GM21717 (cell line): ENCODE results near the gene TEX48.

Source experiments
- ATAC-seq: cut with Tn5 transposase; IDR thresholded peaks from one replicate; pipeline ENCODE4 v1.9.1; 2021; ENCODE audit warnings: mild to moderate bottlenecking, moderate library complexity; ENCODE audit not compliant: unreplicated experiment

Gene TEX48

GRCh38 chr9:114681594-114682332 lies at the start of gene TEX48:
TSS of gene TEX48 (minus strand) at chr9:114682192. CDS start at chr9:114671723, 10,469 bp downstream.
- ATAC-seq: peak; percentile 92

- no peak for ATAC-seq
Measured at GRCh38 chr9:114731701-114732100, 49.7 kb upstream of the TEX48 start.

GRCh38 chr9:114729706-114730105 lies 47.7 kb upstream of the TEX48 start:
- ATAC-seq: no peak

- ATAC-seq: no peak
Measured at GRCh38 chr9:114725930-114726329, 43.9 kb upstream of the TEX48 start.

- ATAC-seq: no peak
Measured at GRCh38 chr9:114724744-114725143, 42.8 kb upstream of the TEX48 start.

GRCh38 chr9:114723931-114724330 lies 41.9 kb upstream of the TEX48 start:
- no peak for ATAC-seq

GRCh38 chr9:114722937-114723620 lies 41.1 kb upstream of the TEX48 start:
- no peak for ATAC-seq

- ATAC-seq: no peak
Measured at GRCh38 chr9:114722081-114722621, 40.2 kb upstream of the TEX48 start.

- ATAC-seq: no peak
Measured at GRCh38 chr9:114721491-114722079, 39.6 kb upstream of the TEX48 start.

GRCh38 chr9:114720086-114720676 lies 38.2 kb upstream of the TEX48 start:
- ATAC-seq: no peak

GRCh38 chr9:114719290-114719689 lies 37.3 kb upstream of the TEX48 start:
- ATAC-seq: no peak

- ATAC-seq: peak; percentile 75
Measured at GRCh38 chr9:114718801-114719221, 36.8 kb upstream of the TEX48 start.

- no peak for ATAC-seq
Measured at GRCh38 chr9:114717908-114718486, 36.0 kb upstream of the TEX48 start.

GRCh38 chr9:114709636-114710035 lies 27.6 kb upstream of the TEX48 start:
- ATAC-seq: no peak

GRCh38 chr9:114706711-114707110 lies 24.7 kb upstream of the TEX48 start:
- ATAC-seq: no peak

- no peak for ATAC-seq
Measured at GRCh38 chr9:114701988-114702387, 20.0 kb upstream of the TEX48 start.

GRCh38 chr9:114697951-114698351 lies 16.0 kb upstream of the TEX48 start:
- peak; percentile 44 for ATAC-seq

GRCh38 chr9:114696814-114697544 lies 15.0 kb upstream of the TEX48 start:
- peak; percentile 71 for ATAC-seq

- no peak for ATAC-seq
Measured at GRCh38 chr9:114695948-114696347, 14.0 kb upstream of the TEX48 start.

- peak; percentile 37 for ATAC-seq
Measured at GRCh38 chr9:114694719-114695269, 12.8 kb upstream of the TEX48 start.
